GM19351 (cell line): Measurements from ENCODE around the gene ST6GALNAC6.
"Not testable (repeated sequence)": the region's sequence is repeated elsewhere in the genome, so short reads cannot be mapped to it uniquely, and the experiment has no call there.

Source experiments
- ATAC-seq: cut with Tn5 transposase; IDR thresholded peaks from one replicate; pipeline ENCODE4 v1.9.1; 2021; ENCODE audit warnings: mild to moderate bottlenecking, moderate library complexity; ENCODE audit not compliant: unreplicated experiment

Gene ST6GALNAC6

DNA sequence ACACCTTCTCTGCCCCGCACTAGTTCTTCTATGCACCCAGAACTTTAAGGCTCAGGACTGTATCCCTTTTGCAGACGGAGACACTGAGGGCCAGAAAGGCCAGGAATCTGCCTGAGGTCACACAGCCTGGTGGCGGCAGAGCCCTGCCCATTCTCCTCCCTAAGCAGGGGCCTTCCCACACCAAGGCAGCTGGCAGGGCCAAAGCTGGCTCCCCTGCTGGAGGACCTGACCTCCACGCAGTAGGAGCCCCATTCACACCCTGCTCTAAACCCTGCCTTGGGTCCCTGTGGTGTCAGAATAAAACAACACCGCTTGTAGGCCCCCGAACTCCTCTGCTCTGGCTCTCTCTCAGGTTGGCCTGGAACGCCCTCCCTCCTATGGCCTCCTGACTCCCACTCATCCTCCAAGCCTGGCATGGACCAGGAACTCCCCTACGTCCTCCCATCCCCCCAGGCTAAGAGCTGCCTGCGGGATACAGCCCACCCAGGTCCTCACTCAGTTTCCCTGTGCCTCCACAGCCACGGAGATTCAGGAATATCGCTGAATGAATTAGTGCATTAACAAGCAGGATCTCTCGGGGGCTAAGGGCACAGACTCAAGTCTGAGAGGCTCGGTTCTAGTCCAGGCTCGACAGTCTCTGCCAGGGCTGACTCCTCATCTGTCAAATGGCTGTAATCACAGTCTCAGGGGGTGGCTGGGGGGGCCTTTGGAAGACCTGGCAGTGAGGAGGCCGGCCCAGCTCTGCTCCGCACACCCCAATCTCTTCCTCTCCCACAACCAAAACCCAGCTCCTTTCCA, 2.8 kb downstream of the ST6GALNAC6 start:
- ATAC-seq: no peak

DNA sequence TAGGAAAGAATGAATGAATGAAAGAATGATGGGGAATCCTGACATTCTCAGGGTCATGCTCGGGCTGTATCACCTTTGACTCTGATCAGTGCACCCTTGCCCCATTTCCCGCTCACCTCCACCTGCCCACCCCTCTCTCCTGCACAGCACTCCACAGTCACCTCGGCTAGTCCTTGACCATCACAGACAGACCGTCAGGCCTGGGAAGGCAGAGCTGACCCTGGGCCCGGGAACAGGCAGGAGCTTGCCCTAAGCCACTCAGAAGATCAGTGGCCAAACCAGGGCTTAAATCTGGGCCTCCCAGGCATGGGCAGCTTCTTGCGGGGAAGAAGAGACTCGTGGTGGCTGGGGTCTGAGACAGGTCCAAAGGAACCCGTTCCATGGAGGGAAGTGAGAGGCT, 3.6 kb downstream of the ST6GALNAC6 start:
- ATAC-seq: no peak

DNA sequence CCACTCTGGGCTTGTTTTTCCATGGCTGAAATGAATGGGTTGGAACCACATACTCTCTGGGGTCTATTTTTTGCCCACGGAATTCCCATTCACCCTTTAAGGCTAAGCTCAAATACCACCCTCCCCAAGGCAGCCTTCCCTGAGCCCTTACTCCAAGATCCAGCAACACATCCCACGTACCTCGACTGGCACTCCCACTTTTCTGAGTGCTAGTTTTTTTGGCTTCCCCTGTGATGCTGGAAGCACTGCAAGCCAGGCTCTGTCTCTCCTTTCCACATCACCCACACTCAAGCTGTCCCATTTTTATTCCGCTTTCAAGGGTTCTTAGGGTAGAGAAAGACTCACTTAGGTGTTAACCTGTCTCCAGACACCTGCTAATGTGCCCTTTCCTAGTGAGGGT, 6.0 kb downstream of the ST6GALNAC6 start:
- ATAC-seq: no peak

DNA sequence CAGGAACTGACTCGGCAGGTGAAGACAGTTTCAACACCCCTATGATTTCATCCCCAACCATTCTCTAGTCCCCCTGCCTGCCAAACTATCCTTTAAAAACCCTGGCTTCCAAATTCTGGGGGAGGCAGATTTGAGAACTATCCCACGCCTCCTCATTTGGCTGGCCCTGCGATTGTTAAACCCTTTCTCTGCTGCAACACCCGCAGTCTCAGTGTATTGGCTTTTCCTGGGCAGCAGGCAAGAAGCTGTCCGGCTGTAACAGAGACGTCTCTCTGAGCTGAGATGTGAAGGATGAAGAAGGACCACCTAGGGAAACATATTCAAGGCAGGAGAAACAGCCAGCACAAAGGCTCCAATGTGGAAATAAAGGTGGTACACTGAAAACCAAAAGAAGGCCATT, 6.6 kb downstream of the ST6GALNAC6 start:
- ATAC-seq: no peak

DNA sequence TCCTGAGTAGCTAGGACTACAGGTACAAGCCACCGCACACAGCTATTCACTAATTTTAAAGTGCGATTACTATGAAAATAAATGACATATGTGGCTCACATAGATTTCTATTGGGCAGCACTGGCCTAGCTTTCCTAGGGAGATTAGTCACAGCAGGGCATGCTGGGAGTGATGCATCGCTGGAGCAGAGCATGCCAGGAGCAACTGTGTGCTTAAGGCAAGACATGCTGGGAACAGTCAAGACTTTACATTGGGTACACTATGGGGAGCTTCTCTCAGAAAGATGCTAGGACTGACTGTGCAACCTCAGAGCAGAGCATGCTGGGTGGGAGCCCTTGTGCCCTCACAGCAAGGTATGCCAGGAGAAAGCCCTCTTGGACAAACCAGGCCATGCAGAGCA, 9.3 kb downstream of the ST6GALNAC6 start:
- no peak for ATAC-seq

DNA sequence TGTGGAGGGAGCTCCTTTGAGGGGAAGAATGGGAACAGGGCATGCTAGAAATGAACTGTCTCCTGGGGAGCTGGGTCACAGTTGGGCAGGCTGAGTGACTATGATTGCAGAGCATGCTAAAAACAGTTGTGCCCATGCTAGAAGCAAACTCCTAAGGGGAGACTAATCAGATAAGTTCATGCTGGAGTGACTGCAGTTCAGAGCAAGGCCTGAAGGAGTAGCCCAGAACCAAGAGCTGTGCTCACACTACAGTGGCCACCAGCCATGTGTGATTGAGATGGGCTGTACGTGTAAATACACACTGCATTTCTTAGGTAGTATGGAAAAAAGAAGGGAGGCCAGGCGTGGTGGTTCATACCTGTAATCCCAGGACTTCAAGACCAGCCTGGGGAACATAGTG, 11.6 kb downstream of the ST6GALNAC6 start:
- no peak for ATAC-seq

DNA sequence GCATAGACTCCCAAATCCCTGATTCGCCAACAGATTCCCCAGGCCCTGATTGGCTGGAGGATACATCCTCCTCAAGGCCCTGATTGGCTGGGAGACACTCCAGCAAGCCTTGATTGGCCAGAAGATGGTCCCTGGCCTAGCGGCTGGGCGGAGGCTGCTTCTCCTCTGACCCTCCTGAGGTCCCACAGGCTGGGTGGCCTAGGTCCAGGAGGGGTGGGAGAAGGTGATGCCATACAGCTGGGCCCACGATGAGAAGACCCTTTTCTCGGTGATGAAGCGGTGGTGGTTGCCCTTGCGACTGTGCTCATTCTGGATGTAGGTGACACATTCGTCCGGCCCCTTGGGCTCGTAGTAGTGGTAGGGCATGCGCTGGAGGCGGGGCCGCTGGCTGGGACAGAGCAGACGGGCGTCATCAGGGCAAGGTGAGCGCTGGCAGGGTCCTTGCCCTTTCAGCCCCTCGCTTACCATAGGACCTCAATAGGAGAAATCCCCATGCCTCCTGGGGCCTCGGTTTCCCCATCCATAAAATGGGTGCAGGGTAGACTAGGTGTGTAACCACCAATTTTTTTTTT, 12.9 kb downstream of the ST6GALNAC6 start:
- ATAC-seq: no peak

DNA sequence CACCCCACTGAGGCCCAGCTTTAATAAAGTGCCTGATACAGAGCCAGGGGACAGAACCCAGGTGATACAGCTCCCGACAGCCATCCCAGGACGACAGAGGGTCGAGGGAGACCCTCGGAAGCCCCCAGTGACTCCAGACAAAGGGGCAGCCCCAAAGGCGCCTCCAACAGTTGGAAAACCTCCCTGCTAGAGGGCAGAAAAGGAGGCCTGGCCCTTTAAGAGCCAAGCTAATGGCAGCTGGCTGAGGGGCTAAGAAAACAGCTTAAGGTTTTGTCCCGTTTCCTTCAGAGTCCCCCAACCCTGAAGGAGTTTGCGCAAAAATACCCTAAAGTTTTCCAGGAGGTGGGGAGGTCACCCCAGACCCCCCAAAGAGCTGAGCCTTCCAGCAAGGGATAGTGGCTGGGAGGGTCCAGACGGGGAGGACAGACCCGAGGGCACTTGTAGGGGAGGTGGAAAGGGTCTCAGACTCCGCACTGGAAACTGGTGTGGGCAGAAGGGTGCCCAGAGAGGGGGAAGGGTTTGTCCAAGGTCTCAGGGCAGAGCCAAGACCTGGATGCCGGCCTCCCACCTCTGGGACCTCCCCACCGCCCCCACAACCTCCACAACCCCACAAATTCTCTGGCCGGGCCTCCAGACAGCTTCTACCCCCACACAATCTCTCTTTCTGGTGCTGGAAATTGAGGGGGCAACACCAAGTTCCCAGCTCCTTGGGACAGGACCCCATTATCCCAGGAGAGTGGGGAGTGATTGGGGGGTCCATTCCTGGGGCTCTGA, 13.7 kb downstream of the ST6GALNAC6 start:
- no peak for ATAC-seq

DNA sequence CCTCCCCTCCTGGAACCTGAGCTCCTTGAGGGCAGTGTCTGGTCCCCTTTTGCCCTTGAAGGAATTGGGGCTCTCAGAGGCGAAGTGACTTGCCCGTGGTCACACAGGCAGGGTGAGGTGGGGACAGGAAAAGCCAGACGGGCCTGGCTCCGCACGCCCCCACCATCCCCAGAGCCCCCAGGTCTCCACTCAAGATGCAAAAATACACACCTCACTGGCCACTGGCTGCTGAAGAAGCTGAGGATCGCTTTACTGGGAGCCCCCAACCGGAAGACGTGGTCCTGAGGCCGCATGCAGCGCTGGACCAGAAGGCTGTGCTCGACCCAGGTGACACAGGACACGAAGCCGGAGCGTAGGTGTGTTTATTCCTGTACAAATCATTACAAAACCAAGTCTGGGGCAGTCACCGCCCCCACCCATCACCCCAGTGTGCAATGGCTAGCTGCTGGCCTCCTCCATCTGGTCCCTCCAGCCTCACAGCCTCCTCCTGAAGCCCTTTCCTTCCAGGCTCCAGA, 14.4 kb downstream of the ST6GALNAC6 start:
- no peak for ATAC-seq

DNA sequence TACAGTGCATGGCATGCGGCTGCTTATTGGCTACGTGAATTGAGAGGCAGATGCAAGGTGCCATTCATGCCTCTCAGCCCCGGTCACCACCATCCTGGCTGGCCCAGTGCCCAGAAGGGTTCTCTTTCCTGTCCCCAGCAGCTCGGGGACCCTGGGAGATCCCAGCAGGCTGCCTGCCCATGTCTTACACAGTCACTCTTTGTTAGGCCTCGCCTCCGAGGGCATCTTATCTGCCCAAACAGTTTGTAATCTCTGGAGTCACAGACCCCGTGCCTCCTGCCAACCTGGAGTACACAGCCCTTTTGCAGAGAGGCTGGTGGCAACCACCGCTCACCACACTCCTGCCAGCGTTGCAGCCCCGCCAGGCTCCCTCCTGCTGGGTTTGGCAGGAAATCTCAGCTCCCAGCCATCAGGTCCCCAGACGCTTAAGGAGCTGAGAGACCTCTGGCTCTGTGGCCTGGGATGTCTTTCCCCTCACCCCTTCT, 14.9 kb downstream of the ST6GALNAC6 start:
- no peak for ATAC-seq

DNA sequence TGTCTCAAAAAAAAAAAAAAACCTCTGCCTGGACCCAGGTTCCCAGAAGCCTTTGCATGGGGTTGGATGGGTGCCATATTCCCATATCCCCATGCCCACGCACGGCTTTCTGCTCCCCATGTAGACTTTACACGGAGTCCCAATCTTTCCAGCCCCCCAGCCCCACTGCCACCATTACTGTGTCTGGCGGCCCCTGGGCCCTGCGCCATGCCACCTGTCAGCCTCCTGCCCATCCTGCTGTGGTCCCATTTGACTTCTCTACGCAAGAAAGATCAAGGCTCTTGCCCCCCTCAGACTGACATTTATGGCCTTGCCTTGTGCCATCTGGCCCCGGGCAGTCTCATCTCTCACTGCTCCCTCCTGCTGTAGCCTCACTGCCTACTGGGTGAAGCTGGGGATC, 15.4 kb downstream of the ST6GALNAC6 start:
- ATAC-seq: no peak

DNA sequence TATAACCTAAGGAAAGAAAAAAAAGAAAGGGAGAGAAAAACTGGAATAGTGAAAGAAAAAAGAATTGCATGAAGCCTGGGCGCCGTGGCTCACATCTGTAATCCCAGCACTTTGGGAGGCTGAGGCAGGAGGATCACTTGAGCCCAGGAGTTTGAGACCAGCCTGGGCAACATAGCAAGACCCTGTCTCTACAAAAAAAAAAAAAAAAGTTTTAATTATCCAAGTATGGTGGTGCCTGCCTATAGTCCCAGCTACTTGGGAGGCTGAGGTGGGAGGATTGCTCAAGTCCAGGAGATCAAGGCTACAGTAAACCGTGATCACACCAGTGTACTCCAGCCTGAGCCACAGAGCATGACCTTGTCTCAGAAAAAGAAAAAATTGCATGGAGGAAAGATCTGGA, 17.7 kb downstream of the ST6GALNAC6 start:
- ATAC-seq: not testable (repeated sequence)

DNA sequence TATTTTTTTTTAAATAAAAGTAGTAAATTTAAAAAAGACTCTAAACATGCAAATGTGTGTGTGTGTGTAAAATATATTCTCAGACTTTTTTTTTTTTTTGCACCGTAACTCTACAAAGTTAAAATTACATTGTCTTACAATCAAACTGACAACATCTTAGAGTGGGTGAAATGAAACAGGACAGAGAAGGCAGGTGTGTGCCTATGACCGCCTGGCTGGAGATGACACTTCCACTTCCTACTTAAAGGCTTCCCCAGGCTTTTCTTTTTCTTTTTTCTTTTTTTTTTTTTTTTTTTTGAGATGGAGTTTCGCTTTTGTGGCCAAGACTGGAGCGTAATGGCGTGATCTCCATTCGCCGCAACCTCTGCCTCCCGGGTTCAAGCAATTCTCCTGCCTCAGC, 19.3 kb downstream of the ST6GALNAC6 start:
- no peak for ATAC-seq

DNA sequence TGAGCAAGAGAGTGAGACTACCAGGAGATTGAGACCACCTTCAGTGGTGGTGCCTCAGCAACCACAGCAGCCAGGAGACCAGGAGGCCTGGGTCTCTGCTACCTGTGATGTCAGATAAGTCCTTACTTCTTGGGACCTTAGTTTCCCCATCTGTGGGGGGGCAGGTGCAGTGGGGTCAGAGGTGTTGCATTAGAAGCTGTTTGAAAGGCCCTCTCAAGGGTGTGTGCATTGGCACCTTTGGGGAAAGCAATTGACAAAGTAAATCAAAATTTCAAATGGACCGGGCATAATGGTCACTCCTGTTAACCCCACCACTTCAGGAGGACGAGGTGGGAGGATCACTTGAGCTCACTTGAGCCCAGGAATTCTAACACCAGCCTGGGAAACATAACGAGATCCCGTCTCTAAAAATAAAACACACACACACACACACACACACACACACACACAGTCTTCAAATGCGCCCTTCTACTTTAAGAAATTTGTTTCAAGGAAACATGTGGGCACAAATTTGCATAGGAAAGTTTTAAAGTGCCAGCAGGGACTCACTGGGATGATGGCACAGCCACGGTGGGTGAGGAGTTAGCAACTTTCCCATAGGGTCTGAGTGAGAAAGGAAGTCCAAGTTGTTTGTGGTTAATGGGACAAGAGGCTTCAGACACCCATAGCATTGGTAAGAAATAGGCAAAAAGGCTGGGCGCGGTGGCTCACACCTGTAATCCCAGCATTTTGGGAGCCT, 20.6 kb downstream of the ST6GALNAC6 start:
- ATAC-seq: no peak

DNA sequence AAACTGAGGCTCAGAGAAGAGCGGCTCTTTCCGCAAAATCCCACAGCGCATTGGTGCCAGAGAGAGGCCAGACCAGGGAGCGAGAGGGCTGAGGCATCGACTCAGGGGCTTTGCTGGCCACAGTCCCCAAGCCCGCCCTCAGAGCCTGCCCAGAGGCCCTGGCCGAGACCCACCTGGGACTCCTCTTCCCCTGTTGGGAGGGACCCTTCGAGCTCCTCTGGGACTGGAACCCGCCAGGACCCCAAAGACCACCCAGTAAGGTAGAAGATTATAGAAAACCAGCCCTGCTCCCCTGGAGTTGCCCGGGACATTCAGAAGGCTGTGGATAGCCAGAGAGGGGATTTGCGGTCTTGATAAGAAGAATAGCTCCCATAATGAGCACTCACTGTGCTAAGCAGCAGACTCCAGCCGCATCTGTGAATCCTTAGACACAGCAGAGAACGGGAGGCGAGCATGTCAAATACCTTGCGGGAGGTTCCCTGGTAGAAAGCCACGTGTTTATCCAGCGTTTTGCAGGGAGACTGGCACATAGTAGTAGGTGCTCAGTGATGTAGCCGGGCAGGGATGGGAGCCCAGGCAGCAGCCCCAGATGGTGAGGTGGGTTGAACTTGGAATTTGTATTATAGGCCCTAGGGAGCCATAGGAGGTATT, 21.3 kb downstream of the ST6GALNAC6 start:
- ATAC-seq: no peak

DNA sequence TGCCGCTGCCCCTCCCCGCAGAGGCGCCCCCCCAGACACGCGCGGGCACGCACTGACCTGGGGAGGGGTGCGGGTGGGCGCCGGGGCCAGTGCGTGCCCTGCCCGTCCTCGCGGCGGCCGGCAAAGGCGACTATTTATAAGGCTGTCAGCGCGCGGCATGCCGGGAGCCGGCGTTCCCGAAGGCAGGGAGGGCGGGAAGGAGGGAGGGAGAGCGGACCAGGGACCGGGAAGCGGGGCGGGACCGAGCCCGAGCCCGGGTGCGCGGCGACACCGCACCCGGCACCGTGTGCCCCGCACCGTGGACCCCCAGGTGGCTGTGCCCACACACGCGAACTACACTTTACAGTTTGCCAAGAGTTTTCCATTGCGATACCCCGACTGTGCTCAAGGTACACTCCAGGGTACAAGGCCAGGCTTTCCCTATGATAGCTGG, 21.8 kb downstream of the ST6GALNAC6 start, which contains the start of gene AK1:
Gene AK1 (minus strand): TSS at position 110 of the 433 bp plus-strand sequence. CDS start 3,058 bp downstream, outside the sequence.
- no peak for ATAC-seq

DNA sequence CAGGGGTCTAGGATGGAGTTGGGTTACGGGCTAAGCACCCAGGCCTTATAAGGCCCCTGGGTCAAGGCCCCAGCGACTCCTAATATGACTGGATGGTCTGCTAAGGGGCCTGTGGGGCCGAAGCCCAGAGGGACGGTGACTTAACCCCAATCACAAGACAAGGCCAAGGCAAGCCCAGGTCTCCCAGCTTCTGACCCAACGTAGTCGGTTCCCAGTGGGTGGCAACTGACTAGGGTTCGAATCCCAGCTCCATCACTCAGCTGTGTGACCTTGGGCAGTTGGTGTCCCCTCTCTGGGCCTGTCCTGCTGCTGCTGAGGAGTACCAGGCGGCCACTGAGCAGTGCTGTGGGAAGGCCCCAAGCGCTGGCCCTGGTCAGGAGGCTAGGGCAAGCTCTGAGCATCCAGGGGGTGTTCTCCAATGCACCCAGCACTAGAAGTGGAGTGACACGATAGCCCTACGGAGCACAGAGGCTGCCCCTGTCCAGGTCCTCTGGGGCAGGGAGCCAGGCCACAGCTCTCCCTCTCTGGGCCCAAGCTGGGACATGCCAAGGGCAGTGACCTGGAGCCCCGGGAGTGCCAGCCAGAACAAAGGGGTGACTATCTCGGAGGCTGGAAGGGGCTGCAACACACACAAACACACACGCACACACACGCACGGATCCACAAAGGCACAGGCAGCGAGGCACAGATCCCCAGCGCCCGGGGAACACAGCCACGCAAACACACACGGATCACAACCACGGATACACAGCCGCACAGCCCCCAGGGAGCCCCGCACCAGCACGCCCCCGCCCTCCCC, 22.4 kb downstream of the ST6GALNAC6 start:
- ATAC-seq: no peak

DNA sequence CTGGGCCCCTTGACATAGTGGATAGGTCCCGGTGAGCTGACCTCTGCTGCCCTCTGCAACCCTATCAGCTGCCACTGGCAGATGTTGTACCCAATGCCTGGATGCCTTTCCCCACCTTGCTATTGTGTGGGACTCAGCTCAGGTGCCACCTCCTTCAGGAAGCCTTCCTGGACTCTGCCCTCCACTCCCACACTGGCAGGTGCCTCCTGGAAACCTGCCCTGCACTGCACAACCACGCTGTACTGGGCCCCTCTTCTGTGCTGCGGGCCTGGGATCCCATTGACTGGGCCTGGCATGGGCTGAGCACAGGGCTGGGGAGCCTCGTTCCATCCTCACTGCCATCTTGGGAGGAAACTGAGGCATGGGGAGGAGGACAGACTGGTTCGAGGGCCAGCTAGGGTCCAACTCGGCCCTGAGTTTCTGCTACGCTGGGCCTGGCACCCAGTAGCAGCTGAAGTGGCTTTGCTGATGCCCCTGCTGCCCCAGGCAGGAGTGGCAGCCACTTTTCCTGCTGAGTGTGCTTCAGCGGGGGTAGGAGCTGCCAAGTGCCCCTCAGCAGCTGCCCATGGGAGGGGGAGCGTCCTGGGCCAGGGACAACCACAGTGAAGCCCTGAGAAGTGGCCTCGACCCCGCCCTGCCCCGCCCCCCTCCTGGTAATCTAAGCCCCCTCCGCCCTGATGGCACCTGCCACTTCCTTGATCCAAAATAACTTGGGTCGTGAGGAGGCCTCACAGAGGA, 23.2 kb downstream of the ST6GALNAC6 start:
- ATAC-seq: no peak
